ENCODE results near the gene HSPH1.
"Not testable (repeated sequence)": the region's sequence is repeated elsewhere in the genome, so short reads cannot be mapped to it uniquely, and the experiment has no call there.

The HSPH1 gene

GRCh38 chr13:31131470-31131961, 30.2 kb downstream of the HSPH1 start:
- no peak for DNase-seq (ENCODE audit: low read depth in 3 of 3)

- no peak for DNase-seq (ENCODE audit: low read depth in 3 of 3)
Measured at GRCh38 chr13:31129419-31129818, 32.3 kb downstream of the HSPH1 start.

- no peak for DNase-seq (ENCODE audit: low read depth in 3 of 3)
Measured at GRCh38 chr13:31124204-31124603, 37.5 kb downstream of the HSPH1 start.

- DNase-seq (ENCODE audit: low read depth in 3 of 3), result no peak
Measured at GRCh38 chr13:31122544-31123260, 39.0 kb downstream of the HSPH1 start.

- DNase-seq (ENCODE audit: low read depth in 3 of 3), result no peak
Measured at GRCh38 chr13:31122143-31122542, 39.6 kb downstream of the HSPH1 start.

- no peak for DNase-seq (ENCODE audit: low read depth in 3 of 3)
Measured at GRCh38 chr13:31121379-31122140, 40.1 kb downstream of the HSPH1 start.

- DNase-seq (ENCODE audit: low read depth in 3 of 3), result no peak
Measured at GRCh38 chr13:31119966-31120700, 41.6 kb downstream of the HSPH1 start.

GRCh38 chr13:31119526-31119925, 42.2 kb downstream of the HSPH1 start:
- DNase-seq (ENCODE audit: low read depth in 3 of 3), result no peak

GRCh38 chr13:31116224-31116623, 45.5 kb downstream of the HSPH1 start:
- DNase-seq (ENCODE audit: low read depth in 3 of 3), result no peak

GRCh38 chr13:31115616-31116015, 46.1 kb downstream of the HSPH1 start:
- no peak for DNase-seq (ENCODE audit: low read depth in 3 of 3)

GRCh38 chr13:31114641-31115040, 47.1 kb downstream of the HSPH1 start:
- no peak for DNase-seq (ENCODE audit: low read depth in 3 of 3)

- no peak for DNase-seq (ENCODE audit: low read depth in 3 of 3)
Measured at GRCh38 chr13:31111136-31111535, 50.6 kb downstream of the HSPH1 start.

GRCh38 chr13:31110617-31111016, 51.1 kb downstream of the HSPH1 start:
- no peak for DNase-seq (ENCODE audit: low read depth in 3 of 3)

- DNase-seq (ENCODE audit: low read depth in 3 of 3), result no peak
Measured at GRCh38 chr13:31110169-31110568, 51.5 kb downstream of the HSPH1 start.

- DNase-seq (ENCODE audit: low read depth in 3 of 3), result no peak
Measured at GRCh38 chr13:31107109-31107508, 54.6 kb downstream of the HSPH1 start.

- no peak for DNase-seq (ENCODE audit: low read depth in 3 of 3)
Measured at GRCh38 chr13:31105856-31106255, 55.8 kb downstream of the HSPH1 start.

GRCh38 chr13:31105020-31105795, 56.5 kb downstream of the HSPH1 start:
- DNase-seq (ENCODE audit: low read depth in 3 of 3), result no peak

- no peak for DNase-seq (ENCODE audit: low read depth in 3 of 3)
Measured at GRCh38 chr13:31102905-31103304, 58.8 kb downstream of the HSPH1 start.

- DNase-seq (ENCODE audit: low read depth in 3 of 3), result no peak
Measured at GRCh38 chr13:31101472-31102170, 60.1 kb downstream of the HSPH1 start.

- no peak for DNase-seq (ENCODE audit: low read depth in 3 of 3)
Measured at GRCh38 chr13:31100721-31101120, 61.0 kb downstream of the HSPH1 start.

GRCh38 chr13:31097911-31098434, 63.7 kb downstream of the HSPH1 start:
- not testable (repeated sequence) for DNase-seq (ENCODE audit: low read depth in 3 of 3)

All from stimulated activated CD4-positive, alpha-beta T cell treated with anti-CD3 and anti-CD28 coated beads, TNF-alpha, amount 100 ng/mL, for 48 hours (primary cell).